Thoracic aorta endothelial cell (primary cell): ENCODE measurements around the gene AKR1B1. TPM values are rescaled to one million over a fixed set of nuclear protein-coding genes. Genes with fewer than 3 reads are reported as not detected.

Experiments used
- total RNA-seq: library from RNA; depleted of rRNA; stranded (reverse); fragments of >200 nt; gene quantifications from 2 replicates; pipeline ENCODE4 v1.2.3, GENCODE V29; 2012

Gene AKR1B1
- 142 and 186 TPM in 2 replicates for total RNA-seq

DNA sequence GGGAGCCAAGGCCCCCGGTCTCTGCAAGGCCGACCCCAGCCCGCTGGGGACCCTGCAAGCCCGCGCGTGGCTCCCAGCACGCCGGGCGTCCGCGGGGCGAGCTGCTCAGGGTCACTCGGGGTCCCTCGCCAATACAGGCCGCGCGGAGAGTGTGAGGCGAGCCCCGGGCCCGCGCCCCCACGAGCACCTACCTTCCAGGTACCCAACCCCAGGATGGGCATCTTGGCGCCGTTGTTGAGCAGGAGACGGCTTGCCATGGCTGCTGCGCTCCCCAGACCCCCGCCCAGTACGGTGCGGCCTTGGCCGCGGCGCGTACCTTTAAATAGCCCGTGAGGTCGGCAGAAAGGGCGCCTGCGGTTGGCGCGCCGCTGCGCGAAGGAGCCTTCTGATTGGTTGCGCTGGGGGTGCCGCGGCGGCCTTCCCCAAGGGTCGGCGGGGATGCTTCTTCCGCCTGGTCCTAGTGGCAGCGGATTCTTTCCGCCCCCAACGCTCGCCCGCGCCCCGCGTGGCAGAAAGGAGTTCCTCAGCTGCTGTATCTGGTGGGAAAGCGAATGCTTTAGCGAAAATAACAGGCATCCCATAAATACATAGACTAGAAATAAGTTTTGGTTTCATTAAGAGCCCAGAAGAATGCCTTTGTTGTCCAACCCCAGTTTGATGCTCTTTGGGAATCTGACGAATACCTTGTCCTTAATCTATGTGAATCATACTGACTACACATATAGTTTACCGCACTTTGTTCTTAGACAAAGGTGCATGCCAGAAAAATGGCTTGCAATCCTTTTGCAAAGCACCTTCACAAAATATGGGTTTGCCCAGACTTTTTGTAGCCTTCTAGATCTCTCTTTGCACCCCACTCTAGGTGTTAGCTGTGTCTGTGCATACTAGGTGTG is at the start of gene AKR1B1:
AKR1B1 (minus strand) TSS at position 295 of the 893 bp plus-strand sequence; CDS start at position 257, 38 bp downstream.

Other genes with a start within 250 kb of the AKR1B1 start
- 18.4 and 21.9 TPM in 2 replicates for gene SLC35B4, start 142.2 kb downstream of the AKR1B1 start, total RNA-seq
- gene AKR1B10, start 68.5 kb upstream of the AKR1B1 start, total RNA-seq: 0.65 and 0.66 TPM in 2 replicates
- not detected in 2 replicates for gene AKR1B15, start 90.0 kb upstream of the AKR1B1 start, total RNA-seq
- gene BPGM, start 187.8 kb upstream of the AKR1B1 start, total RNA-seq: 42.7 and 52.7 TPM in 2 replicates